ENCODE data around the gene PTRH2. TPM values are rescaled to one million over a fixed set of nuclear protein-coding genes. Genes with fewer than 3 reads are reported as not detected.

The PTRH2 gene
- total and polyA plus RNA-seq, 2 of the 8 experiments (the other 6 are each of a cell fraction or from before 2014, with no cell fraction given), result 39.4 to 43.2 TPM

DNA sequence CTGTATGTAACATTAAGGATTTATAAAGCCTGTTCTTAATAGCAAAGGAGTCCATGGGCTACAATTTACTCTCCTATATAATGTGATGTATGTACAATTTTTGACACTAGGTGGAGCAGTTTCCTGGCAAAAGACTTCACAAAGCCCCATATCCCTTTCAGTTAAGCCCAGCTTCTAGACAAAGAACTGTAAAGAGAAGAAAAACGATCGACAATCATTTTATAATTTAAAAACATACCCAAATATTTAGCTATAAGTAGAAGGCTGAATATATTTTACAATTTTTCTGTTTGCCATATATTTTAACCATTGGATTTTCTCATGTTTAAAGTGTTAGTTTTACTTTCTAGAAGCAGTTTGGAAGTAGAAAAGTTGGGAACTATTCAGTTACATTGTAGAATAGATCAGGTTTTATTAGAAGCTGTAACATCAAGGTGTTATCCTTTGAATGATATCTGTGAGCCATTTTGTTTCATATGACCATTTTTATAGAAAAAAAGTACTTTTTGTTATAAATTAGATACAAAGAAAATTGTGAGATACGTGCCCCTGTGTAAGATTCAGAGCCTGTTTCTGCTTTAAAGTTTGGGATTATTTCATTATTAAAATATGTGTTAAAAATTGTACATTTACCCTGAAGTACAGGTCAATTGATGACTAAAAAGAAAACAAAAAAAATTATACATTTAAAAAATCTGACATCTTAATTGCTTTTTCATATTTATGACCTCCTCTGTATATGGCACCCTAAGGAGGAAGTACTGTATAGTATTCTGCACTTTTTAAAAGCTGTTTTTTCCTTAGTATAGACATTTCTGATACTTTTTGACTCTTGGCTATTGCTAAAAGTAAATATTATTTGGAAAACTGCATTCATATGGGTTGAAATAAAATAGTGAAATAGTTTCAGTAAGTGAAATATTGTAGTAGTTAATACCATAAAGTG is 46.6 kb upstream of the PTRH2 start:
- Histone ChIP-seq H3K4me2 (ENCODE audit: insufficient read depth in 1 of 2, low read depth in 2 of 2, low read length in 2 of 2) (no peak overlapping the region), H3K9ac (replicated peaks in 1 of 4; ENCODE audit: extremely low read depth in 1 of 4, low read depth in 3 of 4, low read length in 3 of 4) (no peak overlapping the region), H4K8ac (ENCODE audit: extremely low read depth, insufficient read depth, low read length) (no peak overlapping the region)
- TF ChIP-seq RXRA (IDR thresholded peaks at IDR 0.05; ENCODE audit: insufficient read depth, low read depth, low read length), result no peak
- no peak for TF ChIP-seq EZH2 (IDR thresholded peaks at IDR 0.05; ENCODE audit: low read depth, low read length, severe bottlenecking)
- TF ChIP-seq CTBP2 (IDR thresholded peaks at IDR 0.05; ENCODE audit: borderline replicate concordance, insufficient read depth, insufficient read length, low read length), result no peak
- no peak for TF ChIP-seq HDAC2 (IDR thresholded peaks at IDR 0.05; ENCODE audit: borderline replicate concordance in 1 of 2, low read depth in 2 of 2, low read length in 2 of 2)

More for the DNA sequence above, 46.6 kb upstream of the PTRH2 start:
- Histone ChIP-seq H3K9me3 (ENCODE audit: insufficient read depth in 2 of 2, low read depth in 1 of 2, low read length in 1 of 2) (no peaks in the 10 kb centered on the region), H3K23me2 (ENCODE audit: low read depth, low read length) (no peaks in the 10 kb centered on the region), H3K4me3 (ENCODE audit: extremely low read depth in 1 of 4, insufficient read depth in 2 of 4, low read depth in 3 of 4, low read length in 4 of 4) (no peak overlapping the region), H2BK20ac (ENCODE audit: low read length) (no peak overlapping the region), H4K91ac (replicated peaks; ENCODE audit: insufficient read length, low read length) (no peak overlapping the region), H3K27me3 (replicated peaks in 1 of 4; ENCODE audit: control insufficient read depth in 3 of 4, extremely low read depth in 1 of 4, insufficient read depth in 3 of 4, low read length in 3 of 4) (no peaks in the 10 kb centered on the region), H3K79me2 (ENCODE audit: control insufficient read depth in 1 of 2, insufficient read depth in 2 of 2, low read length in 2 of 2) (no peaks in the 10 kb centered on the region), H3K14ac (ENCODE audit: insufficient read length) (no peak overlapping the region), H3K4me1 (replicated peaks in 1 of 4; ENCODE audit: control insufficient read depth in 3 of 4, insufficient read depth in 4 of 4, low read length in 3 of 4) (peaks cover 0 to 2% (median 0%) of the 10 kb centered on the region in 4 experiments; a peak in 1 of 7 replicates), H3K36me3 (ENCODE audit: control insufficient read depth in 2 of 4, insufficient read depth in 4 of 4, low read length in 3 of 4) (no peaks in the 10 kb centered on the region), H3K18ac (ENCODE audit: extremely low read depth, low read length) (no peak overlapping the region), H3K79me1 (ENCODE audit: low read depth, low read length) (no peaks in the 10 kb centered on the region), H2BK15ac (ENCODE audit: low read length) (no peak overlapping the region), H2AFZ (ENCODE audit: low read length) (no peak overlapping the region), H2AK5ac (ENCODE audit: low read depth, low read length) (no peak overlapping the region), H3K23ac (ENCODE audit: insufficient read length) (no peak overlapping the region), H3K27ac (ENCODE audit: low read depth, low read length) (no peak overlapping the region), H4K5ac (ENCODE audit: insufficient read length, low read depth, low read length) (no peak overlapping the region), H3K56ac (replicated peaks; ENCODE audit: insufficient read length, low read depth, low read length) (no peak overlapping the region), H4K20me1 (replicated peaks in 1 of 2; ENCODE audit: control insufficient read depth in 1 of 2, insufficient read depth in 2 of 2, low read length in 2 of 2) (no peaks in the 10 kb centered on the region), H2BK5ac (ENCODE audit: low read depth, low read length) (no peak overlapping the region), H2BK120ac (replicated peaks; ENCODE audit: low read depth, low read length) (no peak overlapping the region), H3K4ac (replicated peaks; ENCODE audit: insufficient read length, low read depth, low read length) (no peak overlapping the region), H2BK12ac (ENCODE audit: low read depth, low read length) (no peak overlapping the region)
- no peak for DNase-seq (ENCODE audit: low read depth in 1 of 2, low spot score in 2 of 2)
- ChIA-PET POLR2A (ENCODE audit: partially characterized antibody) (interaction anchor here (0.8 to 3.4 kb wide), 8 partner anchors 32 to 284 kb away, joined by 3 to 24 read pairs (median 3); partner anchors contain the start of genes PTRH2 and VMP1), CTCF (ENCODE audit: partially characterized antibody) (interaction anchor here (0.6 to 4.1 kb wide), 33 partner anchors 9 to 708 kb away, joined by 3 to 32 read pairs (median 4); no protein-coding TSS in a partner anchor)
- no peak for FAIRE-seq
- 66% methylated on average over 3 of the region's 3 CpGs; no CpG with 5 or more reads in 1 of the 2 experiments for WGBS, 2 experiments (ENCODE audit: extremely low coverage in 1 of 2, insufficient coverage in 1 of 2, insufficient read length in 1 of 2, insufficient replicate concordance in 2 of 2, low coverage in 1 of 2, low lambda C conversion rate in 2 of 2, missing lambda C conversion rate in 1 of 2)

All from H1 (cell line).